Measurements from ENCODE around the gene CCDC148.

GRCh38 chr2:158378926-158379325, 77.6 kb downstream of the CCDC148 start:
- TF ChIP-seq ZNF114 (tag by site-specific recombination; IDR thresholded peaks at IDR 0.05) (no peak), ZNF48 (tag by site-specific recombination; IDR thresholded peaks at IDR 0.05) (no peak), ZBTB21 (tag by site-specific recombination; IDR thresholded peaks at IDR 0.05) (no peak), PRDM10 (tag by site-specific recombination; IDR thresholded peaks at IDR 0.05) (no peak), CTCF (tag by site-specific recombination; IDR thresholded peaks at IDR 0.05) (no peak), SP3 (tag by site-specific recombination; IDR thresholded peaks at IDR 0.05) (no peak), RBAK (tag by site-specific recombination; IDR thresholded peaks at IDR 0.05) (no peak), ZEB2 (tag by site-specific recombination; IDR thresholded peaks at IDR 0.05) (no peak), ZNF324 (tag by site-specific recombination; IDR thresholded peaks at IDR 0.05) (no peak), PBX3 (CRISPR knock-in tag; IDR thresholded peaks at IDR 0.05) (no peak)
